Right renal pelvis (tissue), 4 donors: ENCODE measurements around the gene CYP17A1. TPM values are rescaled to one million over a fixed set of nuclear protein-coding genes. Genes with fewer than 3 reads are reported as not detected.
"Not testable (repeated sequence)": the region's sequence is repeated elsewhere in the genome, so short reads cannot be mapped to it uniquely, and the experiment has no call there.

Experiments used
- DNase-seq, 4 donors: peaks; one replicate each; pipeline ENCODE4 v3.0.0-alpha.2; 2013; ENCODE audit warnings: low read depth in 4 of 4, low spot score in 3 of 4, missing footprints in 1 of 4
- polyA plus RNA-seq, 4 donors: library from polyadenylated mRNA; unstranded; fragments of 120-200 nt; gene quantifications; one replicate each; pipeline ENCODE4 v1.2.1, GENCODE V29; 2013; ENCODE audit not compliant: insufficient read length in 4 of 4

The CYP17A1 gene
- polyA plus RNA-seq, result 1 to 10 TPM in 1 of 4 donors, under 1 TPM in 3; 0.60 to 1.0 (median 0.80) TPM

GRCh38 chr10:102837230-102837721, at the start of gene CYP17A1:
CYP17A1 (minus strand) TSS chr10:102837413; CDS start chr10:102837361, 52 bp downstream.
- no peak for DNase-seq

- DNase-seq, result no peak
These were observed 43.0 kb upstream of the CYP17A1 start for GRCh38 chr10:102880256-102880655.

- no peak for DNase-seq
These were observed 41.4 kb upstream of the CYP17A1 start for GRCh38 chr10:102878629-102879028.

GRCh38 chr10:102876747-102877153, 39.5 kb upstream of the CYP17A1 start:
- DNase-seq, result no peak

GRCh38 chr10:102872163-102872562, 35.0 kb upstream of the CYP17A1 start:
- no peak for DNase-seq

- no peak for DNase-seq
These were observed 33.0 kb upstream of the CYP17A1 start for GRCh38 chr10:102870221-102870620.

- peak; percentile 18 to 43 (median 26) for DNase-seq
These were observed 32.3 kb upstream of the CYP17A1 start, which contains the start of gene AS3MT for GRCh38 chr10:102869258-102870198. AS3MT (plus strand) TSS chr10:102869470; CDS start chr10:102869593, 123 bp downstream.

GRCh38 chr10:102868911-102869257, 31.7 kb upstream of the CYP17A1 start:
- peak in 1 of 4 donors; percentile 13 for DNase-seq

- no peak for DNase-seq
These were observed 28.4 kb upstream of the CYP17A1 start for GRCh38 chr10:102865620-102866019.

- DNase-seq, result no peak
These were observed 26.4 kb upstream of the CYP17A1 start for GRCh38 chr10:102863660-102864059.

- DNase-seq, result no peak
These were observed 22.7 kb upstream of the CYP17A1 start for GRCh38 chr10:102859911-102860310.

- no peak for DNase-seq
These were observed 19.7 kb upstream of the CYP17A1 start for GRCh38 chr10:102856758-102857424.

- DNase-seq, result not testable (repeated sequence)
These were observed 18.7 kb upstream of the CYP17A1 start for GRCh38 chr10:102855731-102856436.

GRCh38 chr10:102853237-102853636, 16.0 kb upstream of the CYP17A1 start:
- not testable (repeated sequence) for DNase-seq

GRCh38 chr10:102850025-102850518, 12.9 kb upstream of the CYP17A1 start:
- DNase-seq, result no peak

GRCh38 chr10:102845352-102845902, 8.2 kb upstream of the CYP17A1 start:
- no peak for DNase-seq

- DNase-seq, result not testable (repeated sequence)
These were observed 7.1 kb upstream of the CYP17A1 start for GRCh38 chr10:102844190-102844776.

- not testable (repeated sequence) for DNase-seq
These were observed 5.9 kb upstream of the CYP17A1 start for GRCh38 chr10:102843139-102843538.

- no peak for DNase-seq
These were observed 4.7 kb upstream of the CYP17A1 start for GRCh38 chr10:102841827-102842345.
